Fibroblast of pulmonary artery (primary cell): Measurements from ENCODE around the gene LAMB2.

Source experiments
- DNase-seq: peaks from one replicate; pipeline ENCODE4 v3.0.0-alpha.2; 2010; ENCODE audit warnings: low read depth
- H3K4me3 ChIP-seq: replicated peaks from 2 replicates; pipeline ENCODE4 v1.5.1; 2011; ENCODE audit warnings: low read depth, mild to moderate bottlenecking, control low read depth, low read length, moderate library complexity
- TF ChIP-seq, protein P1 (sequence below): IDR thresholded peaks from 2 replicates; pipeline ENCODE4 v1.5.1; 2011; ENCODE audit warnings: mild to moderate bottlenecking, control low read depth, low read length, inconsistent platforms; ENCODE audit errors: missing control alignments

The LAMB2 gene

DNA sequence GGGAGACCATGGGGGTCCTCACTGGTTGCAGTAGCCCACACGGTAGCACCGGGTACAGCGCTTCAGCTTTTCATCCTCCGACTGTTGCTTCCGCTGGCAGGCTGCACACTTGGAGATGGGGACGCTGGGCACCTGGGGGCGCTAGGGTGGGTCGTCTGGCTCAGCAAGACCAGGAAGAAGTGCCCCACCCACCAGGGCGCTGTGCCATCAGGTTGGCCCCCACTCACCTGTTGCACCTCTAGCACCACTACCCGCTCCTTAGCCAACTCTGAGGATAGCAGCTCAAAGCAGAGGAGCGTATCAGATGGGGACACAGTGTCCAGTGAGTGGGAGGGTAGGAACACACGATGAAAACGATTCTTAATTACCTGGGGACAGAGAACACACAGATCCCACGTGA, 20.6 kb downstream of the LAMB2 start:
- no peak for DNase-seq
- no peak overlapping the region for H3K4me3 ChIP-seq
- TF ChIP-seq, protein P1, sequence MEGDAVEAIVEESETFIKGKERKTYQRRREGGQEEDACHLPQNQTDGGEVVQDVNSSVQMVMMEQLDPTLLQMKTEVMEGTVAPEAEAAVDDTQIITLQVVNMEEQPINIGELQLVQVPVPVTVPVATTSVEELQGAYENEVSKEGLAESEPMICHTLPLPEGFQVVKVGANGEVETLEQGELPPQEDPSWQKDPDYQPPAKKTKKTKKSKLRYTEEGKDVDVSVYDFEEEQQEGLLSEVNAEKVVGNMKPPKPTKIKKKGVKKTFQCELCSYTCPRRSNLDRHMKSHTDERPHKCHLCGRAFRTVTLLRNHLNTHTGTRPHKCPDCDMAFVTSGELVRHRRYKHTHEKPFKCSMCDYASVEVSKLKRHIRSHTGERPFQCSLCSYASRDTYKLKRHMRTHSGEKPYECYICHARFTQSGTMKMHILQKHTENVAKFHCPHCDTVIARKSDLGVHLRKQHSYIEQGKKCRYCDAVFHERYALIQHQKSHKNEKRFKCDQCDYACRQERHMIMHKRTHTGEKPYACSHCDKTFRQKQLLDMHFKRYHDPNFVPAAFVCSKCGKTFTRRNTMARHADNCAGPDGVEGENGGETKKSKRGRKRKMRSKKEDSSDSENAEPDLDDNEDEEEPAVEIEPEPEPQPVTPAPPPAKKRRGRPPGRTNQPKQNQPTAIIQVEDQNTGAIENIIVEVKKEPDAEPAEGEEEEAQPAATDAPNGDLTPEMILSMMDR, result no peak

DNA sequence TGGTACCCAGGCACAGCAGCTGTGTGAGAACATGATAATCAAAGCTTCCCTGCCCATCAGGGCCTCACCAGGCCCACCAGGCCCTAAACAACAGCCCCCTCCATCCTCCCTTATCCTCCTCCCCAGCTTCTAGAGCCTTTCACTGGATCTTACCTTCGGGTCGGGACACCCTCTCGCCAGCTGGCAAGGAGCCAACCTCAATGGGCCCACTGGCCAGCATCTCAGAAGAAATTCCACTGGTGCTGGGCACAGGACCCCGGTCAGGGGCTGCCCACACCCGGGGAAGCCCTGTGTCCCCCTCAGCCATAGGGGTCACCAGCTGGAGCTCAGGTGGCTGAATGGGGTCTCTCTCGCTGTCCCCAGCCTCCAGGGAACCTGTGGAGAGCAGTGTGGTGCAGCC, 21.5 kb downstream of the LAMB2 start:
- TF ChIP-seq, protein P1, result no peak
- no peak overlapping the region for H3K4me3 ChIP-seq
- DNase-seq, result no peak

DNA sequence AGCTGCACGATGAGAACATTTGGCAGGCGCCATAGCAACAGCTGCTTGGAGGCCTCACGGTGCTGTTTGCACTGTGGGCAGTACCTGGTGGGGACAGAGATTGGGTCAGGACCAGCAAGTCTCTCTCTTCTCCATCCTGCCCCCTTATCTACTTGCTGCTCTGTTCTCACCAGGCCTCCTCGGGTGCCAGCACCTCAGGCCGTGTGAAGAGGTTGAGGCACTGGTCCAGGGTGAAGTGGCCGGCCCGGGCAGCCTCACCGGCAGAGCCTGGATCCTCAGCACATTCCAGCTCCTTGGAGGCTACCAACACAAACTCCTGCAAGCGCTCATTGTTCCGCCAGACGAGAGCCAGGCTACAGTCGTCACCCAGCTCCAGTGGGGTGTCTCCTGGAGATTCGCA, 22.1 kb downstream of the LAMB2 start:
- no peak overlapping the region for H3K4me3 ChIP-seq
- TF ChIP-seq, protein P1, result no peak
- no peak for DNase-seq

DNA sequence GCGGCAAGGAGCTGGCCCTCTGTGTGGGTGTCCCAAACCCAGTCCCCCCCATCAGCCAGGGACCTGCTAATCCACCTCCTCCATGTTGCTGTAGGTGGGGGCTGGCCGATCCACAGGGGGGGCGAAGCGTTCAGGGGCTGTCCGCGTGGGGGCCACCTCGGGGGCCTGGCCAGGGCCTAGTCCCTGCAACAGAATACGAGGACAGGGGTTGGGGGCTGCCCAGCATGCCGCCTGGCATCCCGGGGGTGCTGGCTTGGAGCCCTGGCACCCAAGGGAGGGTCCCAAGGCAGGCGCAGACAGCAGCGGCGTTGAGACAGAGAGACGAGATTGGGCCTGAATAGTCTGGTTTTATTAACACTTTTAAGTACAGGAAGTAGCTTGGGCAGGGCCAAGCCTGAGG, 24.5 kb downstream of the LAMB2 start:
- H3K4me3 ChIP-seq, result no peak overlapping the region
- TF ChIP-seq, protein P1, result no peak
- no peak for DNase-seq

DNA sequence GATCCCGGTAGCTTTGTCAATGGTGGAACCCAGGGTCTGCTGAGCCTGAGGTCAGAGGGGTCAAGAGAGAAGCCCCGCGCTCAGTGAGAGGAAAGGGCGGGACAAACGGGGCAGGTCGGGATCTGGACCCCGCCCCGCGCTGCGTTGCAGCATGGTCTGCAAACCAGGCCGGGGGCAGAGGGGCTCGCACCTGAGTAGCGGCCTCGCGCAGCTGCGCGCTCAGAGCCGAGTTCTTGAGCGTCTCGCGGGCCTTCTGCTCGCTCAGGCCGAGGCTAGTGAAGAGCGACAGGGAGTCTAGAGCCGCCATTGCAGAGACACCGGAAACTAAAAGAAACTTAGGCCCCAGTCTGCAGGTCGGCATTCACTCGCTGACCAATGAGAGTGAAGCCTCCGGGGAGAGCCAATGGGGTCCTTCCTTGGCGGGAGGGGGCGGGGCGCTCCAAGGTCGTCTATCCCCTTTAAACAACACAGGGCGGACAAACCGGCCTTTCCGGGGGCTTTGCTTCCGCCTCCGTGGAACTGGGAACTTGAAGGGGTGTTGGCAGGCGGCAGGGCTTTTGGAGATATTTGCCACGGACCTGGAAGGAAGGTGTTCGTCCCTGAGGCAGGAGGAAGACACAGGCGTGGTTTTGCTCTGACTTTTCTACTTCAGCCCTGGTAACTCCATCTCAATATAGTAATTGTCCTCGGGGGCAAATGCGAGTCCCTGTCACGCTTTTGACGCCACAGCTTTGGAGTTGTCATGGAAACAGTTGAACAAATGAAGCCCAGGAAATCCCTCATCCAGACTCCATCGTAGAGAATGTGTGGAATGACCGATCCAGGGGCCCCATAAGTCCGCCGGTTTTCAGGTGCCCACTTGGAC, 28.2 kb downstream of the LAMB2 start, which contains the start of gene QARS1:
TSS of gene QARS1 (minus strand) at position 331 of the 865 bp plus-strand sequence. CDS start at position 307, 24 bp downstream.
- TF ChIP-seq, protein P1, result no peak
- peak; percentile 90 for DNase-seq
- H3K4me3 ChIP-seq, result peak within 1 kb of the TSS; percentile 75

DNA sequence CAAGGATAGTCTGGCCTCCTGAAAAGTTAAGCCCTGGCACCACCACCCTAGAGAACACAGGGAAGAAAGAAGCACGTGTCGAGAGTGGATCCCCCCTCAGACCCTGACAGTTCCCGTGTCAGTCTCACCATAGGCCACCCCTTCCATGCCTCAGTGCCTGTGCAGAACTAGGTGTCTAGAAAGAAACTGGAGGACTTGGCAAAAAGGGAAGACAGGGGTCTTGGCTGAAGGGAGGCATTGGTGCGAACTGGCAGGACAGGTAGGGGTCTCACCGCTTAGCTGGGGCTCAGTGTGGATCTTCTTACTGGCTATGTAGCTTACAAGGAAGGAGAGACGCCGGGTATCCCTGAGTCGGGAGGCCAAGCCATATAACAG, 28.8 kb downstream of the LAMB2 start:
- peak overlapping the region; percentile 75 for H3K4me3 ChIP-seq
- TF ChIP-seq, protein P1, result no peak
- no peak for DNase-seq
